Fibroblast of villous mesenchyme (primary cell): ENCODE results near the gene RIC8B. TPM values are rescaled to one million over a fixed set of nuclear protein-coding genes. Genes with fewer than 3 reads are reported as not detected.

Source experiments
- DNase-seq: peaks from one replicate; pipeline ENCODE4 v3.0.0-alpha.2; 2010; ENCODE audit warnings: low read depth
- H3K4me3 ChIP-seq: 2 replicates; pipeline ENCODE4 v1.5.1; 2011; ENCODE audit warnings: low read depth, mild to moderate bottlenecking, low read length
- CTCF ChIP-seq: IDR thresholded peaks from 2 replicates; pipeline ENCODE4 v1.5.1; 2012; ENCODE audit warnings: low read depth, mild to moderate bottlenecking, low read length; ENCODE audit not compliant: insufficient read depth
- total RNA-seq: library from RNA; depleted of rRNA; stranded (reverse); fragments of >200 nt; gene quantifications from 2 replicates; pipeline ENCODE4 v1.2.3, GENCODE V29; 2012

The RIC8B gene
- total RNA-seq, 1 donor, result 15.1 TPM

GRCh38 chr12:106885541-106886249 is 111.2 kb downstream of the RIC8B start:
- TF ChIP-seq CTCF, result no peak
- no peak for DNase-seq
- no peak overlapping the region for H3K4me3 ChIP-seq

GRCh38 chr12:106886932-106887331 is 112.5 kb downstream of the RIC8B start:
- no peak for TF ChIP-seq CTCF
- no peak for DNase-seq
- H3K4me3 ChIP-seq, result no peak overlapping the region

- DNase-seq, result no peak
- no peak for TF ChIP-seq CTCF
- H3K4me3 ChIP-seq, result no peak overlapping the region
Observed at GRCh38 chr12:106888348-106888970, 114.0 kb downstream of the RIC8B start.

GRCh38 chr12:106889326-106889725 is 114.8 kb downstream of the RIC8B start:
- no peak for DNase-seq
- TF ChIP-seq CTCF, result no peak
- H3K4me3 ChIP-seq, result no peak overlapping the region

- H3K4me3 ChIP-seq, result no peak overlapping the region
- TF ChIP-seq CTCF, result no peak
- no peak for DNase-seq
Observed at GRCh38 chr12:106889950-106890626, 115.6 kb downstream of the RIC8B start.

- no peak for DNase-seq
- no peak overlapping the region for H3K4me3 ChIP-seq
- no peak for TF ChIP-seq CTCF
Observed at GRCh38 chr12:106892075-106892474, 117.6 kb downstream of the RIC8B start.
